Endothelial cell of umbilical vein (primary cell): ENCODE data around the gene PARM1. TPM values are rescaled to one million over a fixed set of nuclear protein-coding genes. Genes with fewer than 3 reads are reported as not detected.

ENCODE experiments used
- BruUV-seq: library from RNA; stranded (reverse); fragments of 400-500 nt; replicated peaks from 2 replicates; lab custom pipeline; 2021; lab: Mats Ljungman, UMichigan
- CTCF ChIA-PET: fragments of 300-600, 350-600 bp; sonication (Branson Sonifier 250); formaldehyde crosslinking; loops from one replicate; lab custom pipeline; 2021; ENCODE audit warnings: antibody characterized with exemption, inconsistent platforms; lab: Charles Lee
- POLR2A ChIA-PET: fragments of 300-600, 350-600 bp; sonication (Branson Sonifier 250); formaldehyde crosslinking; loops from one replicate; lab custom pipeline; 2021; ENCODE audit warnings: antibody characterized with exemption, inconsistent platforms; lab: Charles Lee
- DNase-seq: peaks from one replicate; pipeline ENCODE4 v3.0.0-alpha.2; 2011; ENCODE audit warnings: low read depth, low spot score
- FAIRE-seq: peaks from 2 replicates; lab custom pipeline; 2011; peaks lifted over from hg19 to GRCh38; lab: Jason Lieb, UNC
- H2AFZ ChIP-seq: 2 replicates; pipeline ENCODE4 v1.6.0; 2012; ENCODE audit warnings: low read depth, low read length, control low read depth, inconsistent platforms
- H3K27ac ChIP-seq: 2 replicates; pipeline ENCODE4 v1.5.1; 2011; ENCODE audit warnings: low read depth, mild to moderate bottlenecking, control low read depth, low read length, moderate library complexity; ENCODE audit not compliant: insufficient read depth
- H3K27me3 ChIP-seq, 2 experiments: 2 replicates each; pipeline versions ENCODE4 v1.6.0 to v1.6.1; 2011; ENCODE audit warnings: low read length in 2 of 2, mixed read lengths in 1 of 2; ENCODE audit not compliant: control insufficient read depth in 2 of 2, insufficient read depth in 2 of 2
- H3K36me3 ChIP-seq, 2 experiments: 2 replicates in 1 of 2; 3 replicates in 1 of 2; pipeline ENCODE4 v1.5.1; 2011; ENCODE audit warnings: low read length in 2 of 2, mild to moderate bottlenecking in 1 of 2, moderate library complexity in 1 of 2; ENCODE audit not compliant: control insufficient read depth in 2 of 2, insufficient read depth in 2 of 2; ENCODE audit errors: extremely low read depth in 1 of 2
- H3K4me1 ChIP-seq: 3 replicates; pipeline ENCODE4 v1.5.1; 2011; ENCODE audit warnings: mild to moderate bottlenecking, low read length; ENCODE audit not compliant: control insufficient read depth, insufficient read depth; ENCODE audit errors: extremely low read depth
- H3K4me2 ChIP-seq: 2 replicates; pipeline ENCODE4 v1.6.1; 2011; ENCODE audit warnings: low read length, control low read depth, mixed read lengths; ENCODE audit not compliant: insufficient read depth
- H3K4me3 ChIP-seq, 3 experiments: fragments of 200-600 bp in 1 of 3; sonication (generic), shearing (Covaris generic) in 1 of 3; replicated peaks in 1 of 3; 2 replicates each; pipeline ENCODE4 v1.5.1; 2011 to 2016; ENCODE audit warnings: control low read depth in 3 of 3, low read length in 3 of 3, mild to moderate bottlenecking in 2 of 3, inconsistent platforms in 1 of 3, low read depth in 1 of 3, moderate library complexity in 1 of 3; ENCODE audit not compliant: insufficient read depth in 1 of 3
- H3K79me2 ChIP-seq: 2 replicates; pipeline ENCODE4 v1.6.0; 2012; ENCODE audit warnings: low read length, inconsistent platforms; ENCODE audit not compliant: control insufficient read depth, insufficient read depth
- H3K9ac ChIP-seq: replicated peaks from 2 replicates; pipeline ENCODE3; 2011; ENCODE audit warnings: low read length, control low read depth; ENCODE audit not compliant: insufficient read depth; ENCODE audit errors: extremely low read depth
- H3K9me1 ChIP-seq: replicated peaks from 3 replicates; pipeline ENCODE4 v1.6.0; 2011; ENCODE audit warnings: mild to moderate bottlenecking, low read length; ENCODE audit not compliant: control insufficient read depth, insufficient read depth; ENCODE audit errors: extremely low read depth
- H3K9me3 ChIP-seq: replicated peaks from 2 replicates; pipeline ENCODE4 v1.5.1; 2012; ENCODE audit warnings: low read length, inconsistent platforms; ENCODE audit not compliant: control insufficient read depth, insufficient read depth
- H4K20me1 ChIP-seq: replicated peaks from 2 replicates; pipeline ENCODE3; 2011; ENCODE audit warnings: mild to moderate bottlenecking, low read length; ENCODE audit not compliant: control insufficient read depth, insufficient read depth; ENCODE audit errors: extremely low read depth
- CTCF ChIP-seq, 2 donors: IDR thresholded peaks; 1 replicate in 1 of 2; 2 replicates in 1 of 2; pipeline ENCODE4 v1.5.1; 2011; ENCODE audit warnings: low read length in 2 of 2, mild to moderate bottlenecking in 2 of 2, moderate library complexity in 2 of 2, control low read depth in 1 of 2, inconsistent platforms in 1 of 2, low read depth in 1 of 2; ENCODE audit not compliant: insufficient read depth in 1 of 2; ENCODE audit errors: extremely low read depth in 1 of 2
- EZH2 ChIP-seq: IDR thresholded peaks from 2 replicates; pipeline ENCODE4 v1.6.1; 2012; ENCODE audit warnings: borderline replicate concordance, low read depth, mild to moderate bottlenecking, moderate library complexity, low read length, inconsistent platforms; ENCODE audit not compliant: severe bottlenecking
- FOS ChIP-seq: IDR thresholded peaks from 2 replicates; pipeline ENCODE4 v1.6.1; 2011; ENCODE audit warnings: mild to moderate bottlenecking, low read length, moderate library complexity, borderline replicate concordance; ENCODE audit not compliant: insufficient read depth
- GATA2 ChIP-seq: IDR thresholded peaks from 2 replicates; pipeline ENCODE4 v1.7.0; 2011; ENCODE audit warnings: low read depth, mild to moderate bottlenecking, moderate library complexity, mixed read lengths, low read length; ENCODE audit not compliant: insufficient read length, insufficient read depth
- JUN ChIP-seq: IDR thresholded peaks from 2 replicates; pipeline ENCODE4 v1.6.1; 2011; ENCODE audit warnings: borderline replicate concordance, low read depth; ENCODE audit not compliant: insufficient read length, insufficient read depth
- MAX ChIP-seq: IDR thresholded peaks from 2 replicates; pipeline ENCODE4 v1.6.1; 2011; ENCODE audit not compliant: insufficient read depth, insufficient read length
- MYC ChIP-seq: IDR thresholded peaks from one replicate; pipeline ENCODE4 v1.6.1; 2011; ENCODE audit warnings: mild to moderate bottlenecking, low read depth, low read length
- POLR2A ChIP-seq: IDR thresholded peaks from 2 replicates; pipeline ENCODE4 v1.6.1; 2012; ENCODE audit warnings: low read depth, mild to moderate bottlenecking, control low read depth, low read length
- POLR2AphosphoS5 ChIP-seq: IDR thresholded peaks from 2 replicates; pipeline ENCODE4 v1.6.1; 2012; ENCODE audit warnings: low read depth, mild to moderate bottlenecking, control low read depth, low read length, moderate library complexity; ENCODE audit not compliant: insufficient read depth
- dilution Hi-C: fragments of 300-500 bp; cut with MboI; formaldehyde crosslinking; loops from one replicate; pipeline ENCODE4 v1.15.0; 2019; ENCODE audit warnings: low sequenced_read_pairs; ENCODE audit not compliant: extremely low pct_ligation_motif_present
- intact Hi-C: fragments of 100-400 bp; cut with micrococcal nuclease; formaldehyde crosslinking; loops from one replicate; pipeline ENCODE4 v1.10.0; 2022
- polyA plus RNA-seq, 4 experiments: library from polyadenylated mRNA; depleted of rRNA in 3 of 4; stranded (reverse) in 3 of 4; unstranded in 1 of 4; fragments of >200 nt; gene quantifications; 2 replicates each; pipeline versions ENCODE4 v1.2.1 to v1.2.3, GENCODE V29; 2011 to 2012; ENCODE audit warnings: missing spikeins in 1 of 4
- total RNA-seq: library from RNA; stranded (reverse); gene quantifications from 2 replicates; pipeline ENCODE4 v1.2.3, GENCODE V29; 2021

Gene PARM1
- total and polyA plus RNA-seq, 2 donors (not counting 3 experiments of a cell fraction or from before 2014, with no cell fraction given) = 0.01 TPM; not detected in 1

GRCh38 chr4:74941123-74941522 lies 8.2 kb downstream of the PARM1 start:
- Histone ChIP-seq H4K20me1 (no peaks in the 10 kb centered on the region), H3K9me3 (no peaks in the 10 kb centered on the region), H3K4me3 (no peak overlapping the region), H3K9me1 (no peaks in the 10 kb centered on the region), H3K9ac (no peak overlapping the region), H3K36me3 (no peaks in the 10 kb centered on the region), H3K4me1 (no peaks in the 10 kb centered on the region), H3K79me2 (no peaks in the 10 kb centered on the region), H3K27me3 (peaks cover 5 to 16% of the 10 kb centered on the region in 2 experiments), H2AFZ (no peak overlapping the region), H3K4me2 (no peak overlapping the region), H3K27ac (no peak overlapping the region)
- dilution Hi-C loops = no loop called here
- no peak for DNase-seq
- BruUV-seq = no TSS peak
- CTCF ChIA-PET = no interaction called here
- FAIRE-seq = no peak
- POLR2A ChIA-PET = no interaction called here
- TF ChIP-seq POLR2AphosphoS5 (no peak), FOS (no peak), CTCF (IDR thresholded peaks at IDR 0.05; ENCODE audit: extremely low read depth in 1 of 2, insufficient read depth in 1 of 2, low read depth in 1 of 2, low read length in 2 of 2) (no peak), JUN (no peak)
- intact Hi-C loops = no loop called here

- no peak for FAIRE-seq
- no peak overlapping the region for H2AFZ ChIP-seq
- no peak overlapping the region for H3K4me3 ChIP-seq
- ChIA-PET CTCF (no interaction called here), POLR2A (no interaction called here)
- H4K20me1 ChIP-seq = no peaks in the 10 kb centered on the region
- intact Hi-C loops = no loop called here
- no peaks in the 10 kb centered on the region for H3K79me2 ChIP-seq
- no peaks in the 10 kb centered on the region for H3K36me3 ChIP-seq
- BruUV-seq = no TSS peak
- no peak for DNase-seq
- dilution Hi-C loops = no loop called here
- peaks cover 4 to 9% of the 10 kb centered on the region in 2 experiments for H3K27me3 ChIP-seq
- H3K9me3 ChIP-seq = no peaks in the 10 kb centered on the region
- no peaks in the 10 kb centered on the region for H3K9me1 ChIP-seq
- H3K9ac ChIP-seq = no peak overlapping the region
- no peak overlapping the region for H3K27ac ChIP-seq
- no peak overlapping the region for H3K4me2 ChIP-seq
- TF ChIP-seq MAX = no peak
- TF ChIP-seq EZH2 = no peak
- no peak for TF ChIP-seq FOS
- no peak for TF ChIP-seq POLR2A
- no peak for TF ChIP-seq CTCF (IDR thresholded peaks at IDR 0.05; ENCODE audit: extremely low read depth in 1 of 2, insufficient read depth in 1 of 2, low read depth in 1 of 2, low read length in 2 of 2)
- no peak for TF ChIP-seq GATA2
- no peak for TF ChIP-seq JUN
- TF ChIP-seq MYC = no peak
- no peak for TF ChIP-seq POLR2AphosphoS5
- H3K4me1 ChIP-seq = no peaks in the 10 kb centered on the region
These were observed 9.5 kb downstream of the PARM1 start for GRCh38 chr4:74942251-74942917.
